Measurements from ENCODE around the gene LPIN2.

- TF ChIP-seq ZNF83 (CRISPR knock-in tag; IDR thresholded peaks at IDR 0.05; ENCODE audit: borderline replicate concordance) = no peak
- TF ChIP-seq KDM4B (CRISPR knock-in tag; IDR thresholded peaks at IDR 0.05) = no peak
- TF ChIP-seq ELF4 (CRISPR knock-in tag; IDR thresholded peaks at IDR 0.05; ENCODE audit: borderline replicate concordance) = no peak
- TF ChIP-seq POLR2A (IDR thresholded peaks at IDR 0.05; ENCODE audit: insufficient read depth in 1 of 2, low read depth in 2 of 2, low read length in 2 of 2) = no peak
- no peak for TF ChIP-seq TEAD3 (CRISPR knock-in tag; optimal IDR thresholded peaks at IDR 0.05; ENCODE audit: borderline replicate concordance)
Measured at GRCh38 chr18:2990956-2991640, 21.8 kb downstream of the LPIN2 start.

Data from HepG2 (cell line).